HEK293T (cell line): ENCODE results near the gene ACSS3.

ENCODE experiments used
- CTCF ChIA-PET: fragments of 350-600 bp; formaldehyde crosslinking; extraction: SDS; loops from one replicate; lab custom pipeline; 2021; ENCODE audit warnings: antibody characterized with exemption, inconsistent platforms; lab: Yijun Ruan, JAX
- POLR2A ChIA-PET: fragments of 350-600 bp; formaldehyde crosslinking; extraction: SDS; loops from one replicate; lab custom pipeline; 2020; ENCODE audit warnings: antibody characterized with exemption, inconsistent platforms; lab: Yijun Ruan, JAX
- DNase-seq: peaks from one replicate; pipeline ENCODE4 v3.0.0; 2012; ENCODE audit warnings: mixed read lengths; ENCODE audit errors: extremely low spot score
- ARNT ChIP-seq: fragments of 450-650 bp; IDR thresholded peaks from 2 replicates; pipeline ENCODE4 v1.6.1; 2017; ENCODE audit warnings: mild to moderate bottlenecking
- BHLHE40 ChIP-seq: fragments of 450-650 bp; IDR thresholded peaks from 2 replicates; pipeline ENCODE4 v1.6.1; 2016; ENCODE audit warnings: mild to moderate bottlenecking, moderate library complexity, borderline replicate concordance
- CTBP1 ChIP-seq: fragments of 450-650 bp; IDR thresholded peaks from 2 replicates; pipeline ENCODE4 v1.6.1; 2016; ENCODE audit warnings: borderline replicate concordance
- ELF4 ChIP-seq: fragments of 450-650 bp; IDR thresholded peaks from 2 replicates; pipeline ENCODE4 v1.6.1; 2017; ENCODE audit warnings: antibody characterized with exemption
- FOXA1 ChIP-seq: fragments of 450-650 bp; IDR thresholded peaks from 2 replicates; pipeline ENCODE4 v1.6.1; 2016; ENCODE audit warnings: mild to moderate bottlenecking
- FOXK2 ChIP-seq: fragments of 450-650 bp; IDR thresholded peaks from 2 replicates; pipeline ENCODE4 v1.6.1; 2016; ENCODE audit warnings: mild to moderate bottlenecking
- FOXM1 ChIP-seq: fragments of 450-650 bp; IDR thresholded peaks from 2 replicates; pipeline ENCODE4 v1.6.1; 2017; ENCODE audit warnings: mild to moderate bottlenecking, borderline replicate concordance
- HDGF ChIP-seq: fragments of 450-650 bp; IDR thresholded peaks from 2 replicates; pipeline ENCODE4 v1.6.1; 2017; ENCODE audit warnings: antibody characterized with exemption, borderline replicate concordance
- L3MBTL2 ChIP-seq: fragments of 450-650 bp; conservative IDR thresholded peaks from 2 replicates; pipeline ENCODE4 v1.6.1; 2016; ENCODE audit warnings: mild to moderate bottlenecking
- LEF1 ChIP-seq: fragments of 450-650 bp; IDR thresholded peaks from 2 replicates; pipeline ENCODE4 v1.6.1; 2017; ENCODE audit warnings: mild to moderate bottlenecking, borderline replicate concordance
- NFRKB ChIP-seq: fragments of 450-650 bp; IDR thresholded peaks from 2 replicates; pipeline ENCODE4 v1.6.1; 2016; ENCODE audit warnings: mild to moderate bottlenecking, moderate library complexity
- PKNOX1 ChIP-seq: fragments of 450-650 bp; IDR thresholded peaks from 2 replicates; pipeline ENCODE4 v1.6.1; 2016
- SP1 ChIP-seq: fragments of 450-650 bp; IDR thresholded peaks from 2 replicates; pipeline ENCODE4 v1.6.1; 2017
- SUZ12 ChIP-seq: fragments of 450-650 bp; IDR thresholded peaks from 2 replicates; pipeline ENCODE4 v1.6.1; 2016; ENCODE audit warnings: mild to moderate bottlenecking
- TARDBP ChIP-seq: fragments of 450-650 bp; IDR thresholded peaks from 2 replicates; pipeline ENCODE4 v1.6.1; 2016
- ZNF384 ChIP-seq: fragments of 450-650 bp; IDR thresholded peaks from 2 replicates; pipeline ENCODE4 v1.6.1; 2016

ACSS3 gene

GRCh38 chr12:81136519-81136918 is 58.6 kb downstream of the ACSS3 start:
- ChIA-PET CTCF (no interaction called here), POLR2A (no interaction called here)
- DNase-seq = no peak
- no peak for TF ChIP-seq FOXM1
- TF ChIP-seq ZNF384 = no peak
- no peak for TF ChIP-seq NFRKB
- TF ChIP-seq ARNT = no peak
- TF ChIP-seq CTBP1 = no peak
- TF ChIP-seq BHLHE40 = no peak
- TF ChIP-seq L3MBTL2 = no peak
- no peak for TF ChIP-seq LEF1
- TF ChIP-seq FOXA1 = no peak

GRCh38 chr12:81137801-81138200 is 59.9 kb downstream of the ACSS3 start:
- ChIA-PET CTCF (no interaction called here), POLR2A (no interaction called here)
- TF ChIP-seq ZNF384 = no peak
- TF ChIP-seq PKNOX1 = no peak
- TF ChIP-seq L3MBTL2 = no peak
- no peak for TF ChIP-seq NFRKB
- no peak for TF ChIP-seq BHLHE40
- TF ChIP-seq SUZ12 = no peak
- no peak for TF ChIP-seq TARDBP
- no peak for TF ChIP-seq HDGF
- TF ChIP-seq ARNT = no peak
- no peak for TF ChIP-seq LEF1
- TF ChIP-seq FOXK2 = no peak
- no peak for TF ChIP-seq CTBP1
- no peak for TF ChIP-seq FOXA1
- TF ChIP-seq ELF4 = no peak
- TF ChIP-seq SP1 = no peak
- no peak for DNase-seq

- POLR2A ChIA-PET = no interaction called here
- no peak for DNase-seq
- TF ChIP-seq FOXK2 (no peak), L3MBTL2 (no peak), SP1 (no peak), NFRKB (no peak), LEF1 (no peak), SUZ12 (no peak), HDGF (no peak), ZNF384 (no peak), FOXA1 (no peak), TARDBP (no peak), CTBP1 (no peak), ARNT (no peak), BHLHE40 (no peak), ELF4 (no peak), FOXM1 (no peak), PKNOX1 (no peak)
- CTCF ChIA-PET = no interaction called here
Observed at GRCh38 chr12:81141217-81141616, 63.3 kb downstream of the ACSS3 start.

- DNase-seq = no peak
- ChIA-PET POLR2A (no interaction called here), CTCF (no interaction called here)
- TF ChIP-seq TARDBP (no peak), SP1 (no peak), CTBP1 (no peak), ELF4 (no peak), FOXK2 (no peak), PKNOX1 (no peak), ARNT (no peak), LEF1 (no peak), SUZ12 (no peak), FOXA1 (no peak), L3MBTL2 (no peak), FOXM1 (no peak)
Observed at GRCh38 chr12:81143057-81143456, 65.2 kb downstream of the ACSS3 start.

GRCh38 chr12:81146228-81147225 is 68.6 kb downstream of the ACSS3 start:
- ChIA-PET POLR2A (no interaction called here), CTCF (interaction anchor here (0.6 to 1.4 kb wide), 2 partner anchors 17 to 33 kb away, joined by 3 read pairs; no protein-coding TSS in a partner anchor)
- DNase-seq = no peak
- TF ChIP-seq LEF1 (no peak), HDGF (no peak), SUZ12 (no peak), BHLHE40 (no peak), FOXK2 (no peak), SP1 (no peak), NFRKB (no peak), PKNOX1 (no peak), CTBP1 (no peak), FOXM1 (no peak), ARNT (no peak), ELF4 (no peak), ZNF384 (no peak), FOXA1 (no peak), L3MBTL2 (no peak), TARDBP (no peak)
